Measurements from ENCODE around the gene CABP5. TPM values are rescaled to one million over a fixed set of nuclear protein-coding genes. Genes with fewer than 3 reads are reported as not detected.

CABP5 gene
- total and polyA plus RNA-seq, 11 donors: not detected

DNA sequence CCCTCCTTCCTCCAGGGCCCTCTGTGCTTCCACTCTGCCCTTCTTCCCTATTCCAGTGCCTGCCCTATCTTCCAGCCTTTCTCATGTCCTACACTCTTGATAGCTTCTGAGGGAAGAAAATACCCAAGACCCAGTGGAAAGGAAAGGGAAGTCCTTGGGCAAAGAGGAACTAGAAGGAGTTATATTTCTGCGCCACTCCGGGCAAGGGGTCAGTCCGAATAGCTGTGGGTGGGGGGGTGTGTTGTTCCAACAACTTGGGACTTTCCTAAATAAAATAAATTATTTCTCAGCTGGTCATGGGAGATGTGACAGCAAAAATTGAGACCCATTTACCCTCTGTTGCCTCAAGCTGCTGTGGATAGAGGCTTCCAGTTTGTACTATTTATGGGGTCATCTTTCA lies 23.2 kb downstream of the CABP5 start:
- Histone ChIP-seq H3K4me3 (no peak overlapping the region), H3K36me3 (no peaks in the 10 kb centered on the region), H3K9me3 (peaks cover 0 to 2% (median 0%) of the 10 kb centered on the region in 12 donors), H3K27me3 (peaks cover 0 to 19% (median 0%) of the 10 kb centered on the region in 9 donors), H3K27ac (no peak overlapping the region), H3K4me1 (no peaks in the 10 kb centered on the region)
- no peak for DNase-seq
- 75 to 82% (median 77%) methylated on average over 3 of the region's 3 CpGs for WGBS, 4 donors
- TF ChIP-seq, protein P1, sequence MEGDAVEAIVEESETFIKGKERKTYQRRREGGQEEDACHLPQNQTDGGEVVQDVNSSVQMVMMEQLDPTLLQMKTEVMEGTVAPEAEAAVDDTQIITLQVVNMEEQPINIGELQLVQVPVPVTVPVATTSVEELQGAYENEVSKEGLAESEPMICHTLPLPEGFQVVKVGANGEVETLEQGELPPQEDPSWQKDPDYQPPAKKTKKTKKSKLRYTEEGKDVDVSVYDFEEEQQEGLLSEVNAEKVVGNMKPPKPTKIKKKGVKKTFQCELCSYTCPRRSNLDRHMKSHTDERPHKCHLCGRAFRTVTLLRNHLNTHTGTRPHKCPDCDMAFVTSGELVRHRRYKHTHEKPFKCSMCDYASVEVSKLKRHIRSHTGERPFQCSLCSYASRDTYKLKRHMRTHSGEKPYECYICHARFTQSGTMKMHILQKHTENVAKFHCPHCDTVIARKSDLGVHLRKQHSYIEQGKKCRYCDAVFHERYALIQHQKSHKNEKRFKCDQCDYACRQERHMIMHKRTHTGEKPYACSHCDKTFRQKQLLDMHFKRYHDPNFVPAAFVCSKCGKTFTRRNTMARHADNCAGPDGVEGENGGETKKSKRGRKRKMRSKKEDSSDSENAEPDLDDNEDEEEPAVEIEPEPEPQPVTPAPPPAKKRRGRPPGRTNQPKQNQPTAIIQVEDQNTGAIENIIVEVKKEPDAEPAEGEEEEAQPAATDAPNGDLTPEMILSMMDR (IDR thresholded peaks at IDR 0.05): no peak
- no peak for TF ChIP-seq POLR2A (IDR thresholded peaks at IDR 0.05)
- no peak for ATAC-seq
- intact Hi-C loops (cut with DNase I): no loop called here

DNA sequence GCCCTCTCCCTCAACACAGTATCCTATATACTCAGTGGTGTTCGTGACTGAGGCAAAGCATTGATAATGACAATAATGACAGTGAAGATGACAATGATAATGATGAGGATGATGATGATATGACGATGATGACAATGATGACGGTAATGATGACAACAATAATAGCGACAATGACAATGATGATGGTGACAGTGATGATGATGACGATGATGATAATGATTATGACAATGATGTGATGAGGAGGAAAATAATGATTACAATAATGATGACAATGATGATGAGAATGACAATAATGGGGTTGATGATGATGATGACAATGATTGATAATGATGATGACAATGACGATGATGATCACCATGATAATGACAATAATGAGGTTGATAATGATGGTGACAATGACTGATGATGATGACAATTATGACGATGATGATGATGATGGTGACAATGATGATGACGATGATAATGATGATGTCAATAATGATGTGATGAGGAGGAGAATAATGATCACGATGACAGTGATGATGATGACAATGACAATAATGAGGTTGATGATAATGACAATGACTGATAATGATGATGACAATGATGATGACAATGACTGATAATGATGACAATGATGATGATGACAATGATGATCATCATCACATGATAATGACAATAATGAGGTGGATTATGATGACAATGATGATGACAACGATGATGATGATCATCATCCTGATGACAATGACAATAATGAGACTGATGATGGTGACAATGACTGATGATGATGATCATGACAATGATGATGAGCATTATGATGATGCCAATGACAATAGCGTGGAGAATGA lies 32.7 kb downstream of the CABP5 start:
- no peaks in the 10 kb centered on the region for H3K4me1 ChIP-seq
- no peak for ATAC-seq
- H3K27ac ChIP-seq: no peak overlapping the region
- 87 to 88% (median 88%) methylated on average over 11 of the region's 11 CpGs for WGBS, 4 donors
- no peak overlapping the region for H3K4me3 ChIP-seq
- H3K27me3 ChIP-seq: peaks cover 0 to 12% (median 0%) of the 10 kb centered on the region in 9 donors
- intact Hi-C loops (cut with DNase I): no loop called here
- peaks cover 0 to 17% (median 2%) of the 10 kb centered on the region in 12 donors for H3K9me3 ChIP-seq
- no peaks in the 10 kb centered on the region for H3K36me3 ChIP-seq
- DNase-seq: no peak
- TF ChIP-seq, protein P1 (IDR thresholded peaks at IDR 0.05): no peak
- no peak for TF ChIP-seq POLR2A (IDR thresholded peaks at IDR 0.05)

DNA sequence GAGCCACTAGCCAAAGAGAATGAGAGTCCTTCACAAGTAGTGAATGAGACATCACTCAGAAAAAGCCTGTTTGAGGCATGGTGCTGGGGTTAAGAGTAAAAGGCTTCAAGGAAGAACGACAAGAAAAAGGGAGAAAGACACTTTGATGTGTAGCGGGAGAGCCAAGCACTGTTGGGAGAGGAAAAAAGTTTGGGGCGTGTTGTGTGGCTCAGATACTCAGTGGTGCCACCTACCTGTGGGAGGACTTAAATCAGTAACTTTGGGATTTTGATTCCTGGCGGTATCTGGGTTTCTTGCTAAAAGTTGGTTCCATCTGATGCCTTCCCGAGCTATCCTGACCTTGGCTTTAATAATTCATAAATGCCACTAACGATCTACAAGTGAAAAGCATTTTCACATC lies 37.1 kb downstream of the CABP5 start:
- Histone ChIP-seq H3K27me3 (peaks cover 0 to 5% (median 0%) of the 10 kb centered on the region in 9 donors), H3K9me3 (peaks cover 0 to 15% (median 2%) of the 10 kb centered on the region in 12 donors), H3K4me1 (no peaks in the 10 kb centered on the region), H3K36me3 (no peaks in the 10 kb centered on the region), H3K27ac (no peak overlapping the region), H3K4me3 (no peak overlapping the region)
- DNase-seq: no peak
- 67 to 81% (median 79%) methylated on average over 6 of the region's 6 CpGs for WGBS, 4 donors
- ATAC-seq: no peak
- TF ChIP-seq, protein P1 (IDR thresholded peaks at IDR 0.05): no peak
- TF ChIP-seq POLR2A (IDR thresholded peaks at IDR 0.05): no peak
- intact Hi-C loops (cut with DNase I): no loop called here

DNA sequence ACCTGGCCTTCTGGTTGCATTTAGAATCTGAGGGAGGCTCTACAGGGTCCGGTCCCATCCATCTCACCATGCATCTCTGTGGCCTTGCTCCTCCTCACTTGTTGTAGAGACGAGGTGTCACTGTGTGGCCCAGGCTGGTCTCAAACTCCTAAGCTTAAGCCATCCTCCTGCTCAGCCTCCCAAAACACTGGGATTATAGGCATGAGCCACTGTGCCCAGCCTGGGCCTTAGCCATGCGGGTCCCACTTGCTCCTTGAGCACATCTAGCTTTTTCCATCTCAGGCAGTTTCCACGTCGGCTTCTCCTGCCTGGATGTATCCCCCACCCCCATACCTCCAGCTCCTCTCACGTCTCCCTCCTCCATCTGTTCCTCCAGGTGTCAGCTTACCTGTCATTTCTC lies 39.6 kb downstream of the CABP5 start:
- no peak for ATAC-seq
- intact Hi-C loops (cut with DNase I): no loop called here
- H3K9me3 ChIP-seq: peaks cover 0 to 5% (median 0%) of the 10 kb centered on the region in 12 donors
- no peak for DNase-seq
- no peak overlapping the region for H3K4me3 ChIP-seq
- no peak overlapping the region for H3K27ac ChIP-seq
- no peaks in the 10 kb centered on the region for H3K4me1 ChIP-seq
- no peaks in the 10 kb centered on the region for H3K36me3 ChIP-seq
- H3K27me3 ChIP-seq: peaks cover 0 to 5% (median 0%) of the 10 kb centered on the region in 9 donors
- 64 to 69% (median 65%) methylated on average over 5 to 6 of the region's 6 CpGs for WGBS, 4 donors
- TF ChIP-seq, protein P1 (IDR thresholded peaks at IDR 0.05): no peak
- TF ChIP-seq POLR2A (IDR thresholded peaks at IDR 0.05): no peak

All from heart left ventricle (tissue), 16 donors.